ENCODE results near the gene MFAP3.

DNA sequence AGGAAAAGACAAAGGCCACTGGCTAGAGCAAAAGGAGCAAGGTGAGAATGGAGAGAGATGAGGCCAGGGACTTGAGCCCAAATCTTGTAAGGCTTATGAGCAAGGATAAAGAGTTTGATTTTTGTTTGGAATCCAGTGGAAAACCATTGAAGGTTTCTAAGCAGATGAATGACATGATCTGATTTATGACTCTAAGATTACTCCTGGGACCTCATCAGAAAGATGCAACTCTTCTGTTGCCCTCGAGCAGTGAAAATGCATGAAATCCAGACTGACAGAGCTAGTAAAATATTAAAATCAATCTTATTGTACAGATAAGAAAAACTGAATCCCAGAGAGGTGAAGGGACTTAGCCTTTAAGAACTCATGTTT lies 677 bp downstream of the MFAP3 start:
- TF ChIP-seq EP300 (IDR thresholded peaks at IDR 0.05) (no peak), CTCF (IDR thresholded peaks at IDR 0.05) (no peak), POLR2A (IDR thresholded peaks at IDR 0.05) (no peak)

Data from ovary (tissue), 3 donors.